Panc1 (cell line): ENCODE results near the gene MAGEA11. TPM values are rescaled to one million over a fixed set of nuclear protein-coding genes. Genes with fewer than 3 reads are reported as not detected.
"Not testable (repeated sequence)": the region's sequence is repeated elsewhere in the genome, so short reads cannot be mapped to it uniquely, and the experiment has no call there.

Source experiments
- ATAC-seq: fragments of 200-7000 bp; cut with Tn5 transposase; 2 replicates; pipeline ENCODE4 v1.9.1; 2020; ENCODE audit warnings: mild to moderate bottlenecking, moderate library complexity
- BruUV-seq: library from RNA; stranded (reverse); fragments of 400-500 nt; replicated peaks from 2 replicates; lab custom pipeline; 2021; lab: Mats Ljungman, UMichigan
- CTCF ChIA-PET: fragments of 300-600 bp; sonication (Branson Sonifier 250); formaldehyde crosslinking; loops from one replicate; lab custom pipeline; 2022; ENCODE audit warnings: antibody characterized with exemption; lab: Charles Lee
- POLR2A ChIA-PET: fragments of 300-600 bp; sonication (Branson Sonifier 250); formaldehyde crosslinking; loops from one replicate; lab custom pipeline; 2022; ENCODE audit warnings: antibody characterized with exemption; lab: Charles Lee
- DNase-seq: peaks from one replicate; pipeline ENCODE4 v3.0.0-alpha.2; 2010; ENCODE audit warnings: low read depth, low spot score
- H3K27ac ChIP-seq: 2 replicates; pipeline ENCODE4 v1.5.1; 2011; ENCODE audit warnings: mild to moderate bottlenecking, low read length, inconsistent platforms
- H3K27me3 ChIP-seq: fragments of 200-500 bp; sonication (Bioruptor generic); 2 replicates; pipeline ENCODE4 v1.6.0; 2014; ENCODE audit warnings: low read length, inconsistent platforms; ENCODE audit not compliant: control insufficient read depth, insufficient read depth
- H3K36me3 ChIP-seq: fragments of 200-500 bp; sonication (Bioruptor generic); 2 replicates; pipeline ENCODE4 v1.5.1; 2014; ENCODE audit warnings: inconsistent platforms, mild to moderate bottlenecking, low read length, moderate library complexity; ENCODE audit not compliant: control insufficient read depth, insufficient read depth
- H3K4me1 ChIP-seq: 2 replicates; pipeline ENCODE4 v1.5.1; 2011; ENCODE audit warnings: inconsistent platforms, mild to moderate bottlenecking, low read length, moderate library complexity; ENCODE audit not compliant: control insufficient read depth, insufficient read depth
- H3K4me3 ChIP-seq, 2 experiments: 2 replicates each; pipeline ENCODE4 v1.5.1; 2011 to 2012; ENCODE audit warnings: low read depth in 2 of 2, low read length in 2 of 2, mild to moderate bottlenecking in 2 of 2, inconsistent platforms in 1 of 2, moderate library complexity in 1 of 2
- H3K9me3 ChIP-seq: fragments of 200-500 bp; sonication (Bioruptor generic); 2 replicates; pipeline ENCODE4 v1.5.1; 2014; ENCODE audit warnings: low read depth, mild to moderate bottlenecking, inconsistent platforms, low read length, moderate library complexity; ENCODE audit not compliant: control insufficient read depth, insufficient read depth
- POLR2AphosphoS5 ChIP-seq: IDR thresholded peaks from 2 replicates; pipeline ENCODE4 v1.6.1; 2012; ENCODE audit warnings: mild to moderate bottlenecking, low read depth, low read length, moderate library complexity
- REST ChIP-seq, 2 experiments: IDR thresholded peaks; 2 replicates each; pipeline ENCODE4 v1.6.1; 2011 to 2012; ENCODE audit warnings: low read depth in 2 of 2, control low read depth in 1 of 2, low read length in 1 of 2, mild to moderate bottlenecking in 1 of 2, moderate library complexity in 1 of 2; ENCODE audit not compliant: insufficient read depth in 1 of 2
- SIN3A ChIP-seq: IDR thresholded peaks from 2 replicates; pipeline ENCODE4 v1.6.1; 2012; ENCODE audit warnings: low read depth, mild to moderate bottlenecking, low read length, moderate library complexity, borderline replicate concordance; ENCODE audit not compliant: insufficient read depth
- TCF7L2 ChIP-seq: IDR thresholded peaks from 2 replicates; pipeline ENCODE4 v1.6.1; 2011; ENCODE audit warnings: mild to moderate bottlenecking, low read depth, low read length, inconsistent platforms
- in situ Hi-C: cut with HindIII; loops from 2 replicates; pipeline ENCODE4 v1.10.0; 2016; ENCODE audit warnings: low sequenced_read_pairs, low pct_unique_long_range_greater_than_20kb
- intact Hi-C: fragments of 100-400 bp; cut with micrococcal nuclease; formaldehyde crosslinking; loops from one replicate; pipeline ENCODE4 v1.10.0; 2022; ENCODE audit not compliant: unreplicated experiment
- total RNA-seq: library from RNA; stranded (reverse); gene quantifications from one replicate; pipeline ENCODE4 v1.2.1, GENCODE V29; 2021; ENCODE audit not compliant: unreplicated experiment
- TF ChIP-seq, protein P1 (sequence below): fragments of 450-650 bp; IDR thresholded peaks from 2 replicates; pipeline ENCODE4 v1.5.1; 2017; ENCODE audit warnings: mild to moderate bottlenecking

The MAGEA11 gene
- total RNA-seq, 1 experiment from 2014 or later: not detected

GRCh38 chrX:149691794-149692193 lies 20.1 kb upstream of the MAGEA11 start:
- no peak for TF ChIP-seq TCF7L2
- no peak for TF ChIP-seq POLR2AphosphoS5
- TF ChIP-seq SIN3A: no peak
- TF ChIP-seq, protein P1, sequence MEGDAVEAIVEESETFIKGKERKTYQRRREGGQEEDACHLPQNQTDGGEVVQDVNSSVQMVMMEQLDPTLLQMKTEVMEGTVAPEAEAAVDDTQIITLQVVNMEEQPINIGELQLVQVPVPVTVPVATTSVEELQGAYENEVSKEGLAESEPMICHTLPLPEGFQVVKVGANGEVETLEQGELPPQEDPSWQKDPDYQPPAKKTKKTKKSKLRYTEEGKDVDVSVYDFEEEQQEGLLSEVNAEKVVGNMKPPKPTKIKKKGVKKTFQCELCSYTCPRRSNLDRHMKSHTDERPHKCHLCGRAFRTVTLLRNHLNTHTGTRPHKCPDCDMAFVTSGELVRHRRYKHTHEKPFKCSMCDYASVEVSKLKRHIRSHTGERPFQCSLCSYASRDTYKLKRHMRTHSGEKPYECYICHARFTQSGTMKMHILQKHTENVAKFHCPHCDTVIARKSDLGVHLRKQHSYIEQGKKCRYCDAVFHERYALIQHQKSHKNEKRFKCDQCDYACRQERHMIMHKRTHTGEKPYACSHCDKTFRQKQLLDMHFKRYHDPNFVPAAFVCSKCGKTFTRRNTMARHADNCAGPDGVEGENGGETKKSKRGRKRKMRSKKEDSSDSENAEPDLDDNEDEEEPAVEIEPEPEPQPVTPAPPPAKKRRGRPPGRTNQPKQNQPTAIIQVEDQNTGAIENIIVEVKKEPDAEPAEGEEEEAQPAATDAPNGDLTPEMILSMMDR: no peak
- TF ChIP-seq REST (IDR thresholded peaks at IDR 0.05; ENCODE audit: insufficient read depth in 1 of 2, low read depth in 2 of 2, low read length in 1 of 2): no peak
- ATAC-seq (no peak), DNase-seq (no peak)
- BruUV-seq: no TSS peak
- H3K36me3 ChIP-seq: no peaks in the 10 kb centered on the region
- H3K27me3 ChIP-seq: peaks cover 3% of the 10 kb centered on the region; the same call in 1 of the 2 replicates
- no peak overlapping the region for H3K4me3 ChIP-seq
- ChIA-PET CTCF (no interaction called here), POLR2A (no interaction called here)
- intact Hi-C loops: no loop called here
- in situ Hi-C loops: no loop called here
- H3K4me1 ChIP-seq: no peaks in the 10 kb centered on the region
- no peak overlapping the region for H3K27ac ChIP-seq
- no peaks in the 10 kb centered on the region for H3K9me3 ChIP-seq

DNA sequence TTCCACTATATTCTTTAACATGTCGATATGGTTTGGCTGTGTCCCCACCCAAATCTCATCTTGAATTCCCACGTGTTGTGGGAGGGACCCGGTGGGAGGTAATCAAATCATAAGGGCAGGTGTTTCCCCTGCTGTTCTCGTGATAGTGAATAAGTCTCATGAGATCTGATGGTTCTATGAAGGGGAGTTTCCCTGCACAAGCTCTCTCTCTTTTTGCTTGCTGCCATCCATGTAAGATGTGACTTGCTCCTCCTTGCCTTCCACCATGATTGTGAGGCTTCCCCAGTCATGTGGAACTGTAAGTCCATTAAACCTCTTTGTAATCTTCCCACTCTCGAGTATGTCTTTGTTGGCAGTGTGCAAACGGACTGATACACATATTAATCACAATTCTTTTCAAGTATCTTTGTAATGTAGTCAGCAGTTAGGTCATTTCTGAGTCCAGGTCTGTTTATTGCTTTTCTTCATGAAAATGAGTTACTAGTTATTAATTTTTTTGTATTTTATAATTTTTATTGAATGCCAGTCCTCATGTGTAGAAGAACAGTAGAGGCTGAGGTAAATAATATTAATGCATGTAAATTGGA lies 19.1 kb upstream of the MAGEA11 start:
- DNase-seq, in situ Hi-C loops, H3K4me3 ChIP-seq, ATAC-seq, H3K4me1 ChIP-seq, H3K27me3 ChIP-seq, intact Hi-C loops, POLR2A ChIA-PET, H3K9me3 ChIP-seq, H3K36me3 ChIP-seq, CTCF ChIA-PET, BruUV-seq, H3K27ac ChIP-seq: not testable (repeated sequence)

GRCh38 chrX:149699761-149700160 lies 12.1 kb upstream of the MAGEA11 start:
- Histone ChIP-seq H3K4me1 (no peaks in the 10 kb centered on the region), H3K4me3 (no peak overlapping the region), H3K36me3 (no peaks in the 10 kb centered on the region), H3K27me3 (no peaks in the 10 kb centered on the region), H3K27ac (no peak overlapping the region), H3K9me3 (no peaks in the 10 kb centered on the region)
- in situ Hi-C loops (no loop called here), intact Hi-C loops (no loop called here)
- no TSS peak for BruUV-seq
- no peak for TF ChIP-seq TCF7L2
- no peak for TF ChIP-seq REST (IDR thresholded peaks at IDR 0.05; ENCODE audit: insufficient read depth in 1 of 2, low read depth in 2 of 2, low read length in 1 of 2)
- TF ChIP-seq SIN3A: no peak
- TF ChIP-seq, protein P1: no peak
- TF ChIP-seq POLR2AphosphoS5: no peak
- DNase-seq (no peak), ATAC-seq (no peak)
- ChIA-PET POLR2A (no interaction called here), CTCF (no interaction called here)
